OCI-LY7 (cell line): ENCODE data around the gene EPRS1.

Experiments
- CTCF ChIP-seq: fragments of 200-600 bp; sonication (generic); conservative IDR thresholded peaks from 2 replicates; pipeline ENCODE4 v1.5.1; 2014; ENCODE audit warnings: mild to moderate bottlenecking, antibody characterized with exemption, low read length, moderate library complexity, mixed read lengths
- EZH2phosphoT487 ChIP-seq: fragments of 200-600 bp; sonication (generic); IDR thresholded peaks from 2 replicates; pipeline ENCODE4 v1.6.1; 2018; ENCODE audit warnings: low read depth, borderline replicate concordance, mild to moderate bottlenecking, mixed run types, antibody characterized with exemption, low read length, moderate library complexity, mixed read lengths

GRCh38 chr1:220005489-220005888 is 40.8 kb downstream of the EPRS1 start:
- TF ChIP-seq CTCF (no peak), EZH2phosphoT487 (no peak)
